ENCODE measurements around the gene SEPTIN11. TPM values are rescaled to one million over a fixed set of nuclear protein-coding genes. Genes with fewer than 3 reads are reported as not detected.

The SEPTIN11 gene
- total RNA-seq, 1 experiment from 2014 or later: 77.3 TPM

DNA sequence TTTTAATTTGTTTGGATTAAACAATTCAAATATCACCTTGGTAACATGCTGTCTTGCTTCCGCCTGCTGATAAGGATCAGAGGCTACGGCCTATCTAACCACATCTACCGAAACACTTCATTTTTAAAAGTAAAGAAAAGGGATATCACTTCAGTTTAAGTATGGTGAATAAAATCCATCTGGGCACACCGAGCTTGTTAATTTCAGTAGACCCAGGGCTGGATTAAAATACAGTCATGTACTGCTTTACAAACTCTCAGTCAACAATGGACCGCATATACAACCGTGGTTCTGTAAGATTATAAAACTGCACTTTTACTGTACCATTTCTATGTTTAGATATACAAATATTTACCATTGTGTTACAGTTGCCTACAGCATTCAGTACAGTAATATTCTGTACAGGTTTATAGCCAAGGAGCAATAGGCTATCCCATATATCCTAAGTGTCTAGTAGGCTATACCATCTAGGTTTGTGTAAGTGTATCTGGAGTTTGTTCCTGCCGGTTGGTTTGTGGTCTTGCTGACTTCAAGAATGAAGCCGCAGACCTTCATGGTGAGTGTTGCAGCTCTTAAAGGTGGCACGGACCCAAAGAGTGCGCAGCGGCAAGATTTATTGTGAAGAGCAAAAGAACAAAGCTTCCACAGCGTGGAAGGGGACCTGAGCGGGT lies 40.0 kb downstream of the SEPTIN11 start:
- no CpG with 5 or more reads among the region's 13 CpGs for whole genome bisulfite sequencing (ENCODE audit: extremely low coverage, insufficient read length, low lambda C conversion rate)
- Histone ChIP-seq H2BK20ac (ENCODE audit: low read depth, low read length, poor library complexity, severe bottlenecking) (no peak overlapping the region), H2BK12ac (ENCODE audit: insufficient read length, low read depth, low read length) (no peak overlapping the region), H2BK120ac (ENCODE audit: low read depth, low read length, poor library complexity, severe bottlenecking) (no peak overlapping the region), H4K8ac (replicated peaks; ENCODE audit: insufficient read length, low read depth, low read length) (no peak overlapping the region), H4K91ac (ENCODE audit: insufficient read length, low read depth, low read length) (no peak overlapping the region), H3K79me1 (ENCODE audit: insufficient read depth, low read depth, low read length, poor library complexity, severe bottlenecking) (peaks cover 3% of the 10 kb centered on the region), H4K5ac (ENCODE audit: insufficient read length, low read depth, low read length) (no peak overlapping the region), H3K18ac (ENCODE audit: insufficient read length, low read depth, low read length) (no peak overlapping the region), H3K27me3 (ENCODE audit: insufficient read depth, low read length) (no peaks in the 10 kb centered on the region), H3K4me1 (ENCODE audit: insufficient read depth, low read length) (peaks cover 13% of the 10 kb centered on the region), H3K23me2 (ENCODE audit: insufficient read length, low read depth, low read length, poor library complexity, severe bottlenecking) (no peaks in the 10 kb centered on the region), H3K9me3 (ENCODE audit: control insufficient read depth, low read depth, low read length) (no peaks in the 10 kb centered on the region), H3K79me2 (ENCODE audit: insufficient read depth, low read length) (peaks cover 4% of the 10 kb centered on the region; the same call in 1 of the 2 replicates), H2BK5ac (ENCODE audit: insufficient read length, low read length) (no peak overlapping the region), H3T11ph (ENCODE audit: low read length) (no peak overlapping the region), H3K14ac (ENCODE audit: insufficient read depth, low read length) (no peak overlapping the region), H2AFZ (ENCODE audit: low read length) (no peak overlapping the region), H2AK5ac (ENCODE audit: insufficient read length, low read length) (no peak overlapping the region), H3K23ac (ENCODE audit: insufficient read length, low read depth, low read length) (no peak overlapping the region), H3K27ac (ENCODE audit: insufficient read length, low read depth, low read length) (no peak overlapping the region), H3K4ac (ENCODE audit: low read depth, low read length) (no peak overlapping the region), H3K56ac (ENCODE audit: insufficient read length, low read depth, low read length) (no peak overlapping the region), H3K9ac (ENCODE audit: extremely low read depth, insufficient read length, low read length) (no peak overlapping the region), H2BK15ac (ENCODE audit: low read depth, low read length) (no peak overlapping the region), H4K20me1 (ENCODE audit: control insufficient read depth, insufficient read depth, insufficient read length) (no peaks in the 10 kb centered on the region), H3K4me2 (ENCODE audit: insufficient read depth, insufficient read length, low read length) (no peak overlapping the region)
- Mint-ChIP-seq H3K4me3 (no peak overlapping the region), H3K36me3 (ENCODE audit: insufficient read depth in 1 of 3, low read depth in 3 of 3) (peaks cover 7 to 9% (median 9%) of the 10 kb centered on the region in 3 experiments; a peak in 6 of 7 replicates), H3K27me3 (ENCODE audit: low read depth) (no peaks in the 10 kb centered on the region), H3K27ac (no peak overlapping the region), H3K9me3 (peaks cover 0 to 7% of the 10 kb centered on the region in 2 experiments; a peak in 2 of 5 replicates), H3K4me1 (peaks cover 30 to 40% of the 10 kb centered on the region in 2 experiments)
- TF ChIP-seq, protein P1, sequence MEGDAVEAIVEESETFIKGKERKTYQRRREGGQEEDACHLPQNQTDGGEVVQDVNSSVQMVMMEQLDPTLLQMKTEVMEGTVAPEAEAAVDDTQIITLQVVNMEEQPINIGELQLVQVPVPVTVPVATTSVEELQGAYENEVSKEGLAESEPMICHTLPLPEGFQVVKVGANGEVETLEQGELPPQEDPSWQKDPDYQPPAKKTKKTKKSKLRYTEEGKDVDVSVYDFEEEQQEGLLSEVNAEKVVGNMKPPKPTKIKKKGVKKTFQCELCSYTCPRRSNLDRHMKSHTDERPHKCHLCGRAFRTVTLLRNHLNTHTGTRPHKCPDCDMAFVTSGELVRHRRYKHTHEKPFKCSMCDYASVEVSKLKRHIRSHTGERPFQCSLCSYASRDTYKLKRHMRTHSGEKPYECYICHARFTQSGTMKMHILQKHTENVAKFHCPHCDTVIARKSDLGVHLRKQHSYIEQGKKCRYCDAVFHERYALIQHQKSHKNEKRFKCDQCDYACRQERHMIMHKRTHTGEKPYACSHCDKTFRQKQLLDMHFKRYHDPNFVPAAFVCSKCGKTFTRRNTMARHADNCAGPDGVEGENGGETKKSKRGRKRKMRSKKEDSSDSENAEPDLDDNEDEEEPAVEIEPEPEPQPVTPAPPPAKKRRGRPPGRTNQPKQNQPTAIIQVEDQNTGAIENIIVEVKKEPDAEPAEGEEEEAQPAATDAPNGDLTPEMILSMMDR (conservative IDR thresholded peaks at IDR 0.05): no peak
- no peak for DNase-seq

All from H9 (cell line).